ENCODE results near the gene RAB1A.

Gene RAB1A

DNA sequence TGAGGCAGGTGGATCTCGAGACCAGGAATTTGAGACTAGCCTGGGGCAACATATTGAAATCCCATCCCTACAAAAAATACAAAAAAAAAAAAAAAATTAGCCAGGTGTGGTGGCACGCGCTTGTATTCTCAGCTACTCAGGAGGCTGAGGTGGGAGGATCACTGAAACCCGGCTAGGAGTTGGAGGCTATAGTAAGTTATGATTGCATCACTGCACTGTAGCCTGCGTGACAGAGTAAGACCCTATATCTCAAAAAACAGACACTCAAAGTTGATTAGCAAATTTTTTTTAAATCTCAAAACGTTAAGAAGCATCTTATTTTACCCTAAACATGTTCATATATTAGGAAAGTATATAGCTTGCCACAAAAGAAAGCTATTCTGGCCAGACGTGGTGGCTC is 7.6 kb downstream of the RAB1A start:
- ATAC-seq (ENCODE audit: insufficient read depth, low read depth), result no peak
- no peak overlapping the region for H3K4me2 ChIP-seq (ENCODE audit: insufficient read depth, low read length)
- no peak overlapping the region for H3K9ac ChIP-seq (ENCODE audit: low read depth, low read length)
- peaks cover 99% of the 10 kb centered on the region for H3K79me2 ChIP-seq (ENCODE audit: insufficient read depth, low read length)
- H3K4me3 ChIP-seq (ENCODE audit: low read depth in 1 of 2, low read length in 2 of 2), result no peak overlapping the region
- H4K20me1 ChIP-seq (ENCODE audit: insufficient read depth, low read length), result peaks cover 78% of the 10 kb centered on the region
- TF ChIP-seq, protein P1, sequence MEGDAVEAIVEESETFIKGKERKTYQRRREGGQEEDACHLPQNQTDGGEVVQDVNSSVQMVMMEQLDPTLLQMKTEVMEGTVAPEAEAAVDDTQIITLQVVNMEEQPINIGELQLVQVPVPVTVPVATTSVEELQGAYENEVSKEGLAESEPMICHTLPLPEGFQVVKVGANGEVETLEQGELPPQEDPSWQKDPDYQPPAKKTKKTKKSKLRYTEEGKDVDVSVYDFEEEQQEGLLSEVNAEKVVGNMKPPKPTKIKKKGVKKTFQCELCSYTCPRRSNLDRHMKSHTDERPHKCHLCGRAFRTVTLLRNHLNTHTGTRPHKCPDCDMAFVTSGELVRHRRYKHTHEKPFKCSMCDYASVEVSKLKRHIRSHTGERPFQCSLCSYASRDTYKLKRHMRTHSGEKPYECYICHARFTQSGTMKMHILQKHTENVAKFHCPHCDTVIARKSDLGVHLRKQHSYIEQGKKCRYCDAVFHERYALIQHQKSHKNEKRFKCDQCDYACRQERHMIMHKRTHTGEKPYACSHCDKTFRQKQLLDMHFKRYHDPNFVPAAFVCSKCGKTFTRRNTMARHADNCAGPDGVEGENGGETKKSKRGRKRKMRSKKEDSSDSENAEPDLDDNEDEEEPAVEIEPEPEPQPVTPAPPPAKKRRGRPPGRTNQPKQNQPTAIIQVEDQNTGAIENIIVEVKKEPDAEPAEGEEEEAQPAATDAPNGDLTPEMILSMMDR (IDR thresholded peaks at IDR 0.05; ENCODE audit: borderline replicate concordance, extremely low read depth, low read length, poor library complexity, severe bottlenecking), result no peak
- TF ChIP-seq EZH2 (IDR thresholded peaks at IDR 0.05; ENCODE audit: borderline replicate concordance, low read depth, low read length, severe bottlenecking), result no peak
- no peak overlapping the region for H3K27ac ChIP-seq (ENCODE audit: low read length)
- H3K36me3 ChIP-seq (ENCODE audit: insufficient read depth, low read length), result peaks cover 3% of the 10 kb centered on the region; the same call in 1 of the 2 replicates
- H2AFZ ChIP-seq (ENCODE audit: low read depth, low read length), result no peak overlapping the region
- H3K9me3 ChIP-seq (ENCODE audit: insufficient read depth, low read length, severe bottlenecking), result no peaks in the 10 kb centered on the region
- peaks cover 24% of the 10 kb centered on the region for H3K4me1 ChIP-seq (ENCODE audit: insufficient read depth, low read length)
- no peak for DNase-seq
- no peaks in the 10 kb centered on the region for H3K27me3 ChIP-seq (ENCODE audit: insufficient read depth, low read length, poor library complexity)

DNA sequence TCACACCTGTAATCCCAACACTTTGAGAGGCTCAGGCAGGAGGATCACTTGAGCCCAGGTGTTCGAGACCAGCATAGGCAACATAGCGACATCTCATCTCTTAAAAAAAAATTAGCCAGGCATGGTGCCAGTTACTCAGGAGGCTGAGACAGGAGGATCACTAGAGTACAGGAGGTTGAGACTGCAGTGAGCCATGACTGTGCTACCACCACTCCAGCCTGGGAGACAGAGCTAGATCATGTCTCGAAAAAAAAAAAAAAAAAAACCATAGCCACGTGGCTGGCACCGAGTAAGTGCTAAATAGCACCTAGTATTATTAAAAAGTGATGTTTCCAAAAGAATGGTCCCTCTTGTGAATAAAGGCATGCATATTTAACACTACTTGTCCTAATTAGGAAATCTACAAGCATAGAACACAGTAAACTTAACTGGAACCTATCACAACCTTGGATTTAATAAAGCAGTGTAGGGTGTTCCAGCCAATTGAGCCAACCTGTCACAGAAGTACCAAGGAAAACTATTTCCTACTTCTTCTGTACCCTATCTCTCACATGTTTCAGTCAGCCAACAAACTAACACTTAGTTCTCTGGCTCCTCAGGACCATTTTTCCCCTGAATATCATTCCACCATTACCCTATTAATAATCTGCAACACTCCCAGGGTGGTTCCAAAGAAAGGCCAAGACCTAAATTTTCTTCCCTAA is 8.8 kb downstream of the RAB1A start:
- no peak overlapping the region for H3K4me3 ChIP-seq (ENCODE audit: low read depth in 1 of 2, low read length in 2 of 2)
- peaks cover 3% of the 10 kb centered on the region; the same call in 1 of the 2 replicates for H3K36me3 ChIP-seq (ENCODE audit: insufficient read depth, low read length)
- ATAC-seq (ENCODE audit: insufficient read depth, low read depth), result no peak
- no peak overlapping the region for H2AFZ ChIP-seq (ENCODE audit: low read depth, low read length)
- no peak for DNase-seq
- no peak for TF ChIP-seq EZH2 (IDR thresholded peaks at IDR 0.05; ENCODE audit: borderline replicate concordance, low read depth, low read length, severe bottlenecking)
- TF ChIP-seq, protein P1 (IDR thresholded peaks at IDR 0.05; ENCODE audit: borderline replicate concordance, extremely low read depth, low read length, poor library complexity, severe bottlenecking), result no peak
- H4K20me1 ChIP-seq (ENCODE audit: insufficient read depth, low read length), result peaks cover 85% of the 10 kb centered on the region
- no peaks in the 10 kb centered on the region for H3K9me3 ChIP-seq (ENCODE audit: insufficient read depth, low read length, severe bottlenecking)
- no peak overlapping the region for H3K27ac ChIP-seq (ENCODE audit: low read length)
- H3K79me2 ChIP-seq (ENCODE audit: insufficient read depth, low read length), result peaks cover 99% of the 10 kb centered on the region
- peaks cover 16% of the 10 kb centered on the region for H3K4me1 ChIP-seq (ENCODE audit: insufficient read depth, low read length)
- no peak overlapping the region for H3K9ac ChIP-seq (ENCODE audit: low read depth, low read length)
- no peak overlapping the region for H3K4me2 ChIP-seq (ENCODE audit: insufficient read depth, low read length)
- H3K27me3 ChIP-seq (ENCODE audit: insufficient read depth, low read length, poor library complexity), result no peaks in the 10 kb centered on the region

DNA sequence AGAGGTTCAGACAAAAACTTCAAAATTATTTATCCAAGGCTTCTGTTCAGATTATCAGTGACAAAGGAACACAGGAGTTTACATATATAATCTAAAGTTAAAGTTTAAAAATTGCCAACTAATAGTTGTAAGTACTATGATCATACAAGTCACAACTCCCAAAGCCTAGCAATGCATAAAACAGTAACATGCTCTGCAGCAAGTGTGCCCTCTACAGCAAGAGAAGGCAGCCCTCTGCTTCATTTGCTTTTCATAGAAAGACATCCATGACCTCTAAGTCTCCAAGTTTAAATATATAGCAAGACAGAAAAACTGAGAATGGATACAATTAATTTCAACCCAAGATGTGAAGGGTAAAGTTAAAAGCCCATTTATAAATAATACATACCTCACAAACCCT is 13.3 kb downstream of the RAB1A start:
- Histone ChIP-seq H3K4me2 (ENCODE audit: insufficient read depth, low read length) (no peak overlapping the region), H3K9me3 (ENCODE audit: insufficient read depth, low read length, severe bottlenecking) (no peaks in the 10 kb centered on the region), H3K27me3 (ENCODE audit: insufficient read depth, low read length, poor library complexity) (no peaks in the 10 kb centered on the region), H3K4me1 (ENCODE audit: insufficient read depth, low read length) (no peaks in the 10 kb centered on the region), H2AFZ (ENCODE audit: low read depth, low read length) (no peak overlapping the region), H3K9ac (ENCODE audit: low read depth, low read length) (no peak overlapping the region), H3K27ac (ENCODE audit: low read length) (no peak overlapping the region), H3K79me2 (ENCODE audit: insufficient read depth, low read length) (peaks cover 99% of the 10 kb centered on the region), H3K4me3 (ENCODE audit: low read depth in 1 of 2, low read length in 2 of 2) (no peak overlapping the region), H3K36me3 (ENCODE audit: insufficient read depth, low read length) (peaks cover 3% of the 10 kb centered on the region; the same call in 1 of the 2 replicates), H4K20me1 (ENCODE audit: insufficient read depth, low read length) (peaks cover 68% of the 10 kb centered on the region)
- DNase-seq (no peak), ATAC-seq (ENCODE audit: insufficient read depth, low read depth) (no peak)
- no peak for TF ChIP-seq EZH2 (IDR thresholded peaks at IDR 0.05; ENCODE audit: borderline replicate concordance, low read depth, low read length, severe bottlenecking)
- TF ChIP-seq, protein P1 (IDR thresholded peaks at IDR 0.05; ENCODE audit: borderline replicate concordance, extremely low read depth, low read length, poor library complexity, severe bottlenecking), result no peak

All from DND-41 (cell line).